Esophagus muscularis mucosa (tissue), 4 donors: ENCODE data around the gene POU5F1. TPM values are rescaled to one million over a fixed set of nuclear protein-coding genes. Genes with fewer than 3 reads are reported as not detected.
"Not testable (repeated sequence)": the region's sequence is repeated elsewhere in the genome, so short reads cannot be mapped to it uniquely, and the experiment has no call there.

Source experiments
- DNase-seq: peaks from one replicate; pipeline ENCODE4 v3.0.0-alpha.2; 2017; ENCODE audit errors: extremely low spot score
- H3K27ac ChIP-seq, 4 donors: fragments of 200-600 bp; sonication (generic); replicated peaks in 1 of 4; 1 replicate in 3 of 4; 2 replicates in 1 of 4; pipeline ENCODE4 v1.5.1; 2016 to 2019; ENCODE audit warnings: mild to moderate bottlenecking in 1 of 4
- H3K27me3 ChIP-seq, 4 donors: fragments of 200-600 bp; sonication (generic); one replicate each; pipeline versions ENCODE4 v1.5.1 to v1.6.0; 2016 to 2019
- H3K36me3 ChIP-seq, 4 donors: fragments of 200-600 bp; sonication (generic); one replicate each; pipeline ENCODE4 v1.5.1; 2016 to 2019
- H3K4me1 ChIP-seq, 4 donors: fragments of 200-600 bp; sonication (generic); one replicate each; pipeline ENCODE4 v1.5.1; 2016 to 2019
- H3K4me3 ChIP-seq, 4 donors: fragments of 200-600 bp; sonication (generic); 1 replicate in 2 of 4; 2 replicates in 2 of 4; pipeline ENCODE4 v1.5.1; 2016 to 2019; ENCODE audit warnings: mild to moderate bottlenecking in 4 of 4, moderate library complexity in 1 of 4
- H3K9me3 ChIP-seq, 4 donors: fragments of 200-600 bp; sonication (generic); 1 replicate in 3 of 4; 2 replicates in 1 of 4; pipeline ENCODE4 v1.5.1; 2016 to 2019
- CTCF ChIP-seq, 3 experiments: fragments of 200-600 bp in 2 of 3; fragments of 450-650 bp in 1 of 3; sonication (generic) in 2 of 3; IDR thresholded peaks; one replicate each; pipeline ENCODE4 v1.5.1; 2017 to 2019; ENCODE audit warnings: antibody characterized with exemption in 3 of 3, mild to moderate bottlenecking in 2 of 3, moderate library complexity in 1 of 3
- EP300 ChIP-seq: sonication (generic); formaldehyde crosslinking; IDR thresholded peaks from one replicate; pipeline ENCODE4 v1.6.1; 2017; ENCODE audit warnings: antibody characterized with exemption
- POLR2A ChIP-seq: fragments of 450-650 bp; IDR thresholded peaks from one replicate; pipeline ENCODE4 v1.6.1; 2017; ENCODE audit warnings: antibody characterized with exemption, moderate library complexity, mild to moderate bottlenecking, low read depth
- POLR2AphosphoS5 ChIP-seq, 2 donors: sonication (generic); formaldehyde crosslinking; IDR thresholded peaks; one replicate each; pipeline ENCODE4 v1.6.1; 2017; ENCODE audit warnings: antibody characterized with exemption in 2 of 2
- WGBS: methylation state at CpG from one replicate; pipeline ENCODE4 v1.1.5; 2018; 5-methylcytosine and 5-hydroxymethylcytosine counted together
- intact Hi-C: fragments of 100-400 bp; cut with DNase I; formaldehyde crosslinking; loops from one replicate; pipeline ENCODE4 v1.15.1; 2023
- total RNA-seq, 4 donors: library from RNA; depleted of rRNA; stranded (reverse); fragments of >200 nt; gene quantifications; one replicate each; pipeline versions ENCODE4 v1.1.0 to v1.2.1, GENCODE V29; 2016

POU5F1 gene
- total RNA-seq, 4 donors from 2014 or later = 1.3 TPM; not detected in 3

- Histone ChIP-seq H3K9me3 (no peaks in the 10 kb centered on the region), H3K27ac (no peak overlapping the region), H3K27me3 (peaks cover 0 to 8% (median 0%) of the 10 kb centered on the region in 4 donors), H3K36me3 (no peaks in the 10 kb centered on the region), H3K4me3 (no peak overlapping the region), H3K4me1 (peaks cover 0 to 4% (median 0%) of the 10 kb centered on the region in 4 donors)
- intact Hi-C loops = no loop called here
- 94% methylated on average over 10 of the region's 10 CpGs for WGBS
- TF ChIP-seq CTCF (IDR thresholded peaks at IDR 0.05) (no peak), EP300 (no peak), POLR2AphosphoS5 (IDR thresholded peaks at IDR 0.05) (no peak), POLR2A (no peak)
- no peak for DNase-seq
Measured at GRCh38 chr6:31170987-31171671, 647 bp upstream of the POU5F1 start.

- H3K27ac ChIP-seq, H3K4me1 ChIP-seq, H3K27me3 ChIP-seq, DNase-seq, intact Hi-C loops, H3K4me3 ChIP-seq, H3K9me3 ChIP-seq, H3K36me3 ChIP-seq: not testable (repeated sequence)
- WGBS = 70% methylated on average over 16 of the region's 23 CpGs
Measured at GRCh38 chr6:31169858-31170599, 453 bp downstream of the POU5F1 start.

GRCh38 chr6:31169123-31169857, 1.2 kb downstream of the POU5F1 start:
- TF ChIP-seq EP300 (no peak), POLR2A (no peak), CTCF (IDR thresholded peaks at IDR 0.05) (no peak)
- no peak overlapping the region for H3K27ac ChIP-seq
- H3K9me3 ChIP-seq = no peaks in the 10 kb centered on the region
- no peak overlapping the region for H3K4me3 ChIP-seq
- H3K36me3 ChIP-seq = no peaks in the 10 kb centered on the region
- peaks cover 0 to 4% (median 0%) of the 10 kb centered on the region in 4 donors for H3K4me1 ChIP-seq
- intact Hi-C loops = no loop called here
- peaks cover 0 to 8% (median 0%) of the 10 kb centered on the region in 4 donors for H3K27me3 ChIP-seq
- no peak for DNase-seq
- 77% methylated on average over 10 of the region's 10 CpGs for WGBS

GRCh38 chr6:31168606-31169005, 1.9 kb downstream of the POU5F1 start:
- WGBS = 84% methylated on average over 3 of the region's 3 CpGs
- H3K36me3 ChIP-seq = no peaks in the 10 kb centered on the region
- peaks cover 0 to 8% (median 0%) of the 10 kb centered on the region in 4 donors for H3K27me3 ChIP-seq
- H3K27ac ChIP-seq = no peak overlapping the region
- DNase-seq = no peak
- TF ChIP-seq CTCF (IDR thresholded peaks at IDR 0.05) (no peak), POLR2AphosphoS5 (IDR thresholded peaks at IDR 0.05) (no peak), POLR2A (no peak), EP300 (no peak)
- intact Hi-C loops = no loop called here
- no peaks in the 10 kb centered on the region for H3K9me3 ChIP-seq
- peaks cover 0 to 4% (median 0%) of the 10 kb centered on the region in 4 donors for H3K4me1 ChIP-seq
- H3K4me3 ChIP-seq = no peak overlapping the region

GRCh38 chr6:31165986-31166385, 4.5 kb downstream of the POU5F1 start:
- TF ChIP-seq CTCF (IDR thresholded peaks at IDR 0.05) (no peak), POLR2AphosphoS5 (IDR thresholded peaks at IDR 0.05) (no peak), POLR2A (no peak), EP300 (no peak)
- H3K27me3 ChIP-seq = peaks cover 0 to 8% (median 0%) of the 10 kb centered on the region in 4 donors
- peaks cover 0 to 17% (median 8%) of the 10 kb centered on the region in 4 donors for H3K36me3 ChIP-seq
- no peak overlapping the region for H3K4me3 ChIP-seq
- DNase-seq = no peak
- 63% methylated on average over 4 of the region's 5 CpGs for WGBS
- intact Hi-C loops = no loop called here
- H3K27ac ChIP-seq = no peak overlapping the region
- no peaks in the 10 kb centered on the region for H3K9me3 ChIP-seq
- no peaks in the 10 kb centered on the region for H3K4me1 ChIP-seq

GRCh38 chr6:31165064-31165832, 5.2 kb downstream of the POU5F1 start:
- 80% methylated on average over 17 of the region's 17 CpGs for WGBS
- H3K27me3 ChIP-seq, H3K27ac ChIP-seq, H3K4me3 ChIP-seq, DNase-seq, intact Hi-C loops, H3K9me3 ChIP-seq, H3K4me1 ChIP-seq: not testable (repeated sequence)
- peaks cover 0 to 17% (median 8%) of the 10 kb centered on the region in 4 donors for H3K36me3 ChIP-seq
